HG03280 (cell line): ENCODE results near the gene CTSC.
A peak's percentile ranks its signal among the peaks of the same experiment; 100 is the strongest.

Source experiments
- ATAC-seq: cut with Tn5 transposase; IDR thresholded peaks from one replicate; pipeline ENCODE4 v1.9.1; 2021; ENCODE audit warnings: mild to moderate bottlenecking, moderate library complexity; ENCODE audit not compliant: unreplicated experiment

CTSC gene

GRCh38 chr11:88320149-88320559 is 17.4 kb downstream of the CTSC start:
- no peak for ATAC-seq

GRCh38 chr11:88318017-88318416 is 19.5 kb downstream of the CTSC start:
- no peak for ATAC-seq

DNA sequence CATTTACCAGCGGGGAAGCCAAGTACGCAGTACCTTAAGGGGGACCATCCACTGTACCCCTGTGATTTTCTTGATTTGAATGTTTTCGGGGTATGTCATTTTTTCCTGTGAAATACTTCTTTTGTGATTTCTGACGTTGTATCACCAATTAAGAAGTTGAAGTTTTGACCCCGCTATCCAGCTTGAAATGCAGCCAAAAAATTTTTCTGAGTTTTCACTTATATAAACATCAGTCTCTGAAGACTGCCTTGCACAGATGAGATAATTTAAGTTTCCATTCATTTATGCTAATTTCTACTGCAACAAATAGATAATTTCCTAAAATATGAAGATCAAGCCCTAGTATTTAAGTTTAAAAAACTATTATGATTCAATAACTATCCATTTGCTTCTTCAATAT is 20.0 kb downstream of the CTSC start:
- ATAC-seq = no peak

DNA sequence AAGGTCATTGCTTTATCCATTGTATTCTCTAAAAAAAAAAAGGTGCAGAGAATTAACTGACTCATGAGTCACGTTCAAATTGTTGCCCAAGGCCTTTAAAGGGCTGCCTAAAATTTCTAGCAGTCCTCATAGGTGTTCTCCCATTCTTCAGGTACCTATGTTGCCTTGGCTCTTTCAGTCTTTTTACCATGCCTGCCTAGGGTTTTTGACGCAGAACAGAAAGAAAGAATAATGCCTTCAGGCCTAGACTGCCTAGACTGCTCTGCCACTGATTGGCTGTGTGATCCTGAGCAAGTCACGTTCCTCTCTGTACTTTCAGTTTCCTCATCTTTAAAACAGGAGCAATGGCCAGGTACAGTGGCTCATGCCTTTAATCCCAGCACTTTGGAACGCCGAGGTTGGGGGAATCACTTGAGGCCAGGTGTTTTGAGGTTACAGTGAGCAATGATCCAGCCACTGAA is 21.5 kb downstream of the CTSC start:
- ATAC-seq = no peak

DNA sequence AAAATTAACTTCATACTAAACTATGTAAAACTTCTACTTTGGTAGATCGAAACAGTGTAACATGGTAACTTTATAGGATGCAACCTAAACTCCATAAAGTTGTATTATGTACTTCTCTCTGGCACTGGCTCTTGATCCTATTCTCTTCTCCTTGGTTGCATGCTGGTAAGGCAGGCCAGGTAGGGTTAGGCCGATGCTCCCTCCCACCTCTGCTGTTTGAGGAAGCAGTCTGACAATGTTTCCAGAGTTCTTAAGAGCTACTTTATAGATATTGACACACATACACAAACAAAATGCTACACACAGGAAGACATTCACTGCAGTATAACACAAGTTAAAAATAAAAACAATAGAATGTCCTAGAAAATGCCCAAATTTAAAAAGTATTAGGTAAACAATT is 22.5 kb downstream of the CTSC start:
- no peak for ATAC-seq

DNA sequence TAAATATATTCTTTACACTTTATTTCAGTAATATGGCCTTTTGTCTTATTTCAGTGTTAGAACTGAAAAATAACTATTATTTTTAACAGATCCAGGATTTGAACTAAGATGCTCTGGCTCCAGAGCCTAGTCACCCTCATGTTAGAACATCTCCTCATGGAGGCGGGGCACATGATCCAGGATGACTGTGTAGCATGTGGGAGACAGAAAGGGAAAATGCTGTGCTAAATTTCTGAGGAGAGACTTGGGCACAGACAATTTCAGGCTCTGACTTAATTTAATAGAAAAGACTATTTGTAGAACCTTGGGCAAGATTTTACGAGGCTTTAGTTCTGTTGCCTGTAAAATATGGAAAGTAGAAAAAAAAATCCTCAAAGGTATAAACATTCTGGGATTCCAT is 24.1 kb downstream of the CTSC start:
- ATAC-seq = no peak

DNA sequence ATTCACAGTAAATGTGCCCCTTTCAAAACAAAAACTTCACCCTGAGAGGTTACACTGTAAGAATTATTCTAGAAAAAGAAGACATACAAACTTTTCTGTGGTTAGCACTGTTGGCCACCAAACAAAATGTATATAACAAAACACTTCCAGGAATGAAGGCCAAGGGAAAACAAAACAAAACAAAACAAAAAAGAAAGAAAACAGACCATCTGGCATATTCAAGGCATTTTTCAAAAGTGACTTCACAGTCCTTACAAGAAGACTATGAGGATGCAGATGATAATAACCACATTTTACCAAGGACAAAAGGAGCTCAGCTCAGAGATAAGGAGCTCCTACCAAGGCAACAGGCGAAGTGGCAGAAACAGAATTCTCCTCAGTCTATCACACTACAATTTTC is 24.9 kb downstream of the CTSC start:
- ATAC-seq = no peak

GRCh38 chr11:88310246-88310645 is 27.3 kb downstream of the CTSC start:
- no peak for ATAC-seq

DNA sequence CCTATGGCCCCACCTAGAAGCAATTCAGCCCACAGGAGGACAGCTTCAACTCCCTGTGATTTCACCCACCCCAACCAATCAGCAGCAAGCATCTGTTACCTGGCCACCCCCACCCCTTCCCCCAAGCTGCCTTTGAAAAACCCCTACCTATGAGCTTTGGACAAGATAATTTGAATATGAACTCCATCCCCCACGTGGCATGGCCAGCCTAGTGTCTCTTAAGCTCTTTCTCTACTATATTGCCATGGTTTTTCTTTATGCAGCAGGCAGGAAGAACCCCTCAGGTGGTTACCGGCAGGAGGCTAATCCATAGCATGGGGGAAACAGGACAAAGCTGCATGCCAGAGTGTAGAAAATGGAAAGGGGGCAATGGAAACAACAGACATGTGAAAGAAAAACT is 29.0 kb downstream of the CTSC start:
- no peak for ATAC-seq

- ATAC-seq = peak; percentile 48
Measured at GRCh38 chr11:88307749-88308425, 29.6 kb downstream of the CTSC start.

DNA sequence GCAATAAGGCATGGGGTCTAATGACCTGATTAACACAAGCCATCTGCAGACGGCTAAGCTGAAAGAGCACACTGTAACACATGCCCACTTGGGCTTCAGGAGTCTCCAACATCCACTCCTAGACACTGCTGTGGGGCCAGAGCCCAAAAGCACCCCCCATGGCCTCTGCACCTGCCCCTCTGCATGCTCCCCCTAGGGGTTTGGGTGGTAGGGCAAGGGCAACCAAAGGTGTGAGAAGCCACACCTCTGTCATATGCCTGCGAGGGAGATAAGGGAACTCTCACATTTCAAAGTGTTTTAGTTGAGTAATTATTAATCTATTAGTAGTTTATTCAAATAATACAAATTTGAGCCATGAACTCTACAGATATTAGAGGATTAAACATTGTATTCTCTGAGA is 30.8 kb downstream of the CTSC start:
- ATAC-seq = no peak

GRCh38 chr11:88305430-88305829 is 32.1 kb downstream of the CTSC start:
- ATAC-seq = no peak

DNA sequence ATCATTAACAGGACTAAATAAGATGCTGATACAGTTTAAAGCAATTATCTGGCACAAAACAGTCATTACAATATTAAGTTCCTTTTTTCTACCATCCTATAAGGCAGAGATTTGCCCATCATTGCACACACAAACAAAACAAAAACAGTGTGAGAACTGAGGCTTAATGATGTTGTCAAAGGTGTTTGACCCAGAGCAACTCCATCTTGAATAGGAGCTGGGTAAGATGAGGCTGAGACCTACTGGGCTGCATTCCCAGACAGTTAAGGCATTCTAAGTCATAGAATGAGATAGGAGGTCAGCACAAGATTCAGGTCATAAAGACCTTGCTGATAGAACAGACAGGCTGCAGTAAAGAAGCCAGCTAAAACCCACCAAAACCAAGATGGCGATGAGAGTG is 33.2 kb downstream of the CTSC start:
- ATAC-seq = no peak

DNA sequence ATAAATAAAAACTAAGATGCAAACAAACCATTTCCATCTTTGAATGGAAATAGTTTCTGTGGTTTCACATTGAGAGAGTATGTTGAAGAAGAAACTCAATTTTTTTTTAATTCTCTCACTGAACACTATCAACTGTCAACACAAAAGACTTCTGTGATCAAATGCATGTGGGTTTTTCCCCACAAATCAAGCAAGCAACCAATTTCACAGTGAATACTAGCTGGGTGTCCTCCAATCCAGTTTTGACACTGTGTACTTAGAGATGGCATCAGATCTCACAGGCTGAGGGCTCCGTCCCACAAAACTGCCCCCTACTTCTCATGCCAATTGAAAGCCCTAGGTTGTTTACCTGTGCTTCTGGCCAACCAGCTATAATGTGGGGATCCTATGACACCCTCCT is 34.5 kb downstream of the CTSC start:
- no peak for ATAC-seq

GRCh38 chr11:88301488-88302140 is 35.9 kb downstream of the CTSC start:
- peak; percentile 56 for ATAC-seq

DNA sequence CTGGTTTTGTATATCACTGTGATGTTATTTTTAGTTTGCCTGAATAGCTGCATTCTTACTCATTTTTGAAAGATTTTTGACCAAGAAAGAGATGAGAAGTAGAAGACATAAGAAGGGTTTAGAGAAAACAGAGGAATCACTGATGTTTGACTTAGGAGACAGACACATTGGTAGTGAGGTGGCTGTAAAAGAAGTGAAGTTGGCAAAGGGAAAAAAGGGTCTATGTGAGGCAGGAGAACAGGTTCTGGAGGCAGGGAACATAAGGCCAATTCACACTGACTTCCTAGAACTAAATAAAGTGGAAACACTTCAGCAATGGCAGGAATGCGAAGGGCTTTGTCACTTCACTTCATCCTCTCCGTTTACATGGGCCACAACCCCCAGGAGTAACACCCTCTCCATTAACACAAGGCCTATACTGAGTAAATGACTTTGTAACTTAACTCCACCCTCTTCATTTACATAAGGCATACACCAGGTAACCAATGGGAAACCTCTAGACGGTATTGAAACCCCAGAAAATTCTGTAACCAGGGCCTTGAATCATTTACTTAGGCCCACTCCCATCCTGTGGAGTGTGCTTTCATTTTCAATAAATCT is 36.5 kb downstream of the CTSC start:
- peak; percentile 76 for ATAC-seq

DNA sequence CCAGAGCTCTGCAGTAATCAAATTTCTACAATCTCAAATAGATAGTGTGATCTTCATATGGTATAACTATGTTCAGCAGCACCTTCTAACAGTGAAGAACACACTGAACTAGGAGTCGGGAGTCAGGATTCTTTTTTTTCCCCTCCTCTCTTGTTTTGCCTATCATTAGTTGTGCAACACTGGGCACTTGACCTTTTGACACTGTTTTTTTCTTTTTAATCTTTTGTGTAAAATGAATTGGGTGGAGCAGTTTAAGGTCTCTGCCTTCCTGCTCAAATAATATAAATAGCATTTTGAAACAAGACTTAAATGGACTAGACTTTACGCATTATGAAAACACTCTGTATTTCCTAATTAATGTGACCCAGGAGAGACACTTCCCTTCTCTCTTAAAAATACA is 39.7 kb downstream of the CTSC start:
- no peak for ATAC-seq

DNA sequence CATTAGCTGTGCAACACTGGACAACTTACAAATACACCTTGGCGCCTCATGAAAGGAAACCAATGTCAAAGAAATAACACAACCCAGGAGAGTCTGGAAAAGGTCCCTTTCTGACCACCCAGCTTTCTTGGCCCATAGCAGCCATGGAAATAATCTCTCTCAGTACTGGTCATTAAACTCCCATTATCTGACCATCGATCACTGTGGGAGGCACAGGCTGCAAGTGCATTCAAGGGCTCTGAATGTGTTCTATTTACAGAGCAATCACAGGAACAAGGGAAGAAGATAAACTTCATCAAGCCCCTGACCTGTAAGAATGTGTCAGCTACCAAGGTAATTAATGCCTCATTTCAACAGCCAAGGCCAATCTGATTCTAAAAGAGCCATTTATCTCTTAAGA is 40.1 kb downstream of the CTSC start:
- no peak for ATAC-seq

DNA sequence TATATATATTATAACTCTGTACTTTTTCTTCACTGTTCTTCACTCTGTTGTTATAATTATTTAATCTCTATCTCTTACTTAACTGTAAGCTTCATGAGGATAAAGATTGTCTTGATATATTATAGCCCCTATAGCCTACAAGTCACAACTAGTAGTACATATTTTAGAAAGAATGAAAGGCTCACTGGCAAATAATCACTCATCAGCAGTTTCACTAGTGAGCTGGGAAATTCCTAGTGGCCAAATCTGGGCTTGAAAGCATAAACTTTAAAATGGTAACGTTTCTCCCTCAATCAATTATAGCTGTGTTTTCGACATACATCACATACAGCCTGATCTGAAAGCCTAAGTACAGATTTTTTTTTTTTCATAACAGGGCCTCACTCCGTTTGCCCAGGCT is 42.5 kb downstream of the CTSC start:
- ATAC-seq = no peak

DNA sequence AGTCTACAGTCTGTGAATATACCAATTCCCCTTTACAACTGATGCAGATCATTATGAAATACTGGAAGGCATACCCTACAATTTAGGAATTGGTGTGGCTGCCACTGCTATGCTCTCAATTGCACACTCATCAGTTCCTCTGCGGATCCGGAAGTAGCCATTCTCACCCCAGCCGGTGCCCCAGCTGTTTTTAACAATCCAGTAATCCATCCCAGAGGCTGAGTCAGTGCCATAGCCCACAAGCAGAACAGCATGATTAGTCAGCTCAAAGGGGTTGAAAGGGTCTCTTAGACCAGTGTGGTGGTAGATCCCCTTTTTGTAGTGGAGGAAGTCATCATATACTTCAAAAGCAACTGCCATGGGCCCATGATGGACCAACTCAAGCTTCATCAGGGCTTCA is 43.6 kb downstream of the CTSC start:
- ATAC-seq = no peak

- no peak for ATAC-seq
Measured at GRCh38 chr11:88292171-88292843, 45.2 kb downstream of the CTSC start.

- no peak for ATAC-seq
Measured at GRCh38 chr11:88288560-88288959, 49.0 kb downstream of the CTSC start.
